GM10248 (cell line): ENCODE data around the gene PTGER3.

ENCODE experiments used
- CTCF ChIA-PET: fragments of 300-600 bp; sonication (Branson Sonifier 250); formaldehyde crosslinking; extraction: SDS; loops from one replicate; lab custom pipeline; 2021; ENCODE audit warnings: antibody characterized with exemption; lab: Yijun Ruan, JAX
- POLR2A ChIA-PET: fragments of 350-650 bp; sonication (Branson Sonifier 250); formaldehyde crosslinking; extraction: SDS; loops from one replicate; lab custom pipeline; 2020; ENCODE audit warnings: antibody characterized with exemption; lab: Yijun Ruan, JAX
- DNase-seq: peaks from one replicate; pipeline ENCODE4 v3.0.0; 2012; ENCODE audit errors: extremely low spot score
- CTCF ChIP-seq: IDR thresholded peaks from 2 replicates; pipeline ENCODE4 v1.5.1; 2012; ENCODE audit warnings: mild to moderate bottlenecking, low read depth; ENCODE audit errors: extremely low read depth, missing control alignments, control extremely low read depth

Gene PTGER3

DNA sequence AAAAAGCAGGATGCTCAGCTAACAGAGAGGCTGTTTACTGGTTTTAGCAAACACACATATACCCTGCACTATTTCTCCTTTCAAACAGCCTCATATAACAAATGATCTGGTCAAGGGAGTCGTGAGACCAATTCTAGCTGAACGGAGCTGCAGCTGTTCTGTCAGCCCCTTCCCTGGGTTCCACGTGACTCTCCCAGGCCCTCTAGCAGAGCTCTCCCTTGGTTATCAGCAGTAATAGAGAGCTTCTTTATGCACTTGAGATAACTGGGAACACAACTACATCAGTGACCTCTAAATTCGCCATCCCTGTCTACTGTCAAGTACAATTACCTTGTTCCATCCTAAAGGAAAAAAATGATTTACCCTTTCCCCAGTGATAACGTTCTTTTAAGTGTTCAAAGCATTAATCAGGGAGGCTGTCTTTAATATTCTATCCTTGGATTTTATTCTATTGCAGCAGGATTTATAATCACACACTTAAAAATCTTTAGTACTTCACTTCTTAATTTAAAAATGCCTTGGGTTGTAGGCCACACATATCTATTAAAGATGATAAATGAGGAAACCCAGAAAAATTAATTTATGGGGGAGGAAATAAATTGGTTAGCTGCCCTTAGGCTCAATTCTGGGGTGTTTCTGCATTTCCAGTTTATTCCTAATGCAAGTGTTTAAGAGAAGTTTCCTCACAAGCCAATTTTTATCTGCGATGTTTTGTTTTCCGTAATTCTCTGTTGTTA lies 28.2 kb downstream of the PTGER3 start:
- ChIA-PET CTCF (no interaction called here), POLR2A (no interaction called here)
- DNase-seq: no peak
- no peak for TF ChIP-seq CTCF

GRCh38 chr1:71018791-71019190 lies 28.8 kb downstream of the PTGER3 start:
- no peak for DNase-seq
- CTCF ChIA-PET: no interaction called here
- POLR2A ChIA-PET: no interaction called here
- no peak for TF ChIP-seq CTCF

GRCh38 chr1:71015745-71016144 lies 31.9 kb downstream of the PTGER3 start:
- POLR2A ChIA-PET: no interaction called here
- CTCF ChIA-PET: interaction anchor here (0.9 to 1.7 kb wide), 2 partner anchors 12 to 45 kb away, joined by 3 read pairs; no protein-coding TSS in a partner anchor
- no peak for DNase-seq
- TF ChIP-seq CTCF: no peak

DNA sequence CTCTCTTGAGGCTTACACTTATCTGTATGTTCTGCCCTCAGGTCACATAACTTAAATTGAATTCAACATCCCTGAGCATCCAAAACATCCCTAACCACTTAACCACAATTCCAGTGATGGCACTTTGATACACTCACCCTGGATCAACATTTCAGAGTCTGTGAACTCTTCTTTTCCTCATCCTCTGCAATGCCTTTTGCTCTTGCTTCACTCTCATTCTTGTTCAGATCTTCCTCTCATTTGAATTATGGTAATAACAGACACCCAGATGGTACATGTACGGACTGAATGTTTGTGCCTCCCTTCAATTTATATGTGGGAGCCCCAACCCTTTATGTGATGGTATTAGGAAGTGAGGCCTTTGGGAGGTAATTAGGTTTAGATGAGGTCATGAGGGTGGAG lies 33.4 kb downstream of the PTGER3 start:
- DNase-seq: no peak
- CTCF ChIA-PET: interaction anchor here (1.1 kb wide), 1 partner anchor 12 kb away, joined by 3 read pairs; no protein-coding TSS in a partner anchor
- TF ChIP-seq CTCF: no peak
- POLR2A ChIA-PET: no interaction called here

DNA sequence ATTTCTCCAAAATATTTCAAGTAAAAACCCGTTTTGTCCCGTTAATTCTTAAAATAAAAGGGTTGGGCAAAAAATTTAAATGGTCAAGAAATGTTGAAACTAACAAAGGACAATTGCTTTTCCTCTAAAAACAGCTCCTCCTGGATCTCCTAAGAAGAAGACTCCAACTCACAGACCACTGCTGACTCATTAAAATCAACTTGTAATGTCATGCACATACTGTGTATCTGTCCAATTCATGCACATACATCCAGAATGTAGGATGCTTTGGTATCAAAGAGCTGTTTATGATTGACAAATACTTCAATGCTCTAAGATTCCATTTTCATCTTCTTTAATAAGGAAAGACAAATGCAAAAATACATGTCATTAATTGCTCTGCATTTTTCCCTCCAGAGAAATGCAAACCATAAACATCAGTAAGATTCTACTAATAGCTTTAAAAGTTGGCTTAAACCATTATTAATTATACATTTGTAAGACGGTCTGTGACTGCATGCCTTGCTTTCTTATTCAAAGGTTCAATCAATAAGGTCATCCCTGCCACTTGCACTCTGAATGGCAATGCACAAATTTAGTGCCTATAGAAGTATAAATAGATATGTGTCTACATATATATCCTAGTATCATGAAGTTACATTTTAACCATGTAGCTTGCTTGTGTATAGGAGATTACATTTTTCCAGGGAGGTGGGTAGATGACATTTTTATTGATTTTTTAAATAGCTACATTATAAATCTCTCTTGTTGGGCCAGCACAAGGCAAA lies 44.7 kb downstream of the PTGER3 start:
- CTCF ChIA-PET: interaction anchor here (1.0 to 2.1 kb wide), 2 partner anchors 16 to 18 kb away, joined by 4 to 5 read pairs; no protein-coding TSS in a partner anchor
- no peak for DNase-seq
- no peak for TF ChIP-seq CTCF
- POLR2A ChIA-PET: no interaction called here

GRCh38 chr1:71001624-71002023 lies 46.0 kb downstream of the PTGER3 start:
- ChIA-PET CTCF (interaction anchor here (2.1 kb wide), 1 partner anchor 14 kb away, joined by 5 read pairs; no protein-coding TSS in a partner anchor), POLR2A (no interaction called here)
- no peak for TF ChIP-seq CTCF
- DNase-seq: no peak
